H1 (cell line): ENCODE results near the gene TMBIM6. TPM values are rescaled to one million over a fixed set of nuclear protein-coding genes. Genes with fewer than 3 reads are reported as not detected.
"Not testable (repeated sequence)": the region's sequence is repeated elsewhere in the genome, so short reads cannot be mapped to it uniquely, and the experiment has no call there.

Experiments
- CTCF ChIA-PET: fragments of 300-600 bp; sonication (Branson Sonifier 250); formaldehyde crosslinking; loops from one replicate; lab custom pipeline; 2021; ENCODE audit not compliant: partially characterized antibody; lab: Charles Lee
- POLR2A ChIA-PET: fragments of 300-600 bp; sonication (Branson Sonifier 250); formaldehyde crosslinking; loops from one replicate; lab custom pipeline; 2021; ENCODE audit warnings: inconsistent platforms; ENCODE audit not compliant: partially characterized antibody; lab: Charles Lee
- DNase-seq, 2 experiments: peaks; one replicate each; pipeline versions ENCODE4 v3.0.0 to v3.0.0-alpha.2; 2010 to 2022; ENCODE audit warnings: low spot score in 2 of 2, low read depth in 1 of 2, mixed read lengths in 1 of 2
- FAIRE-seq: peaks from 2 replicates; lab custom pipeline; 2011; peaks lifted over from hg19 to GRCh38; lab: Jason Lieb, UNC
- H2AFZ ChIP-seq: 2 replicates; pipeline ENCODE4 v1.8.1; 2012; ENCODE audit warnings: low read length, inconsistent platforms
- H2AK5ac ChIP-seq: 2 replicates; pipeline ENCODE4 v1.6.1; 2013; ENCODE audit warnings: low read depth, low read length
- H2BK120ac ChIP-seq: replicated peaks from 2 replicates; pipeline ENCODE3; 2013; ENCODE audit warnings: low read depth, low read length, inconsistent platforms
- H2BK12ac ChIP-seq: 2 replicates; pipeline ENCODE4 v1.6.1; 2013; ENCODE audit warnings: low read depth, low read length
- H2BK15ac ChIP-seq: 2 replicates; pipeline ENCODE4 v1.6.1; 2013; ENCODE audit warnings: low read length
- H2BK20ac ChIP-seq: 2 replicates; pipeline ENCODE4 v1.6.1; 2013; ENCODE audit warnings: low read length
- H2BK5ac ChIP-seq: 2 replicates; pipeline ENCODE4 v1.6.1; 2013; ENCODE audit warnings: low read depth, low read length
- H3K14ac ChIP-seq: 2 replicates; pipeline ENCODE4 v1.6.1; 2013; ENCODE audit warnings: inconsistent platforms; ENCODE audit not compliant: insufficient read length
- H3K18ac ChIP-seq: 2 replicates; pipeline ENCODE4 v1.6.1; 2013; ENCODE audit warnings: low read length; ENCODE audit errors: extremely low read depth
- H3K23ac ChIP-seq: 2 replicates; pipeline ENCODE4 v1.6.1; 2013; ENCODE audit warnings: inconsistent platforms; ENCODE audit not compliant: insufficient read length
- H3K23me2 ChIP-seq: 2 replicates; pipeline ENCODE4 v1.6.1; 2013; ENCODE audit warnings: low read depth, low read length
- H3K27ac ChIP-seq: 2 replicates; pipeline ENCODE4 v1.6.1; 2011; ENCODE audit warnings: low read depth, low read length, inconsistent platforms
- H3K27me3 ChIP-seq, 4 experiments: replicated peaks in 1 of 4; 1 replicate in 1 of 4; 2 replicates in 3 of 4; pipeline versions ENCODE4 v1.6.1 to v1.8.1; 2011 to 2013; ENCODE audit warnings: low read length in 3 of 4, mild to moderate bottlenecking in 3 of 4, inconsistent platforms in 2 of 4, mixed read lengths in 2 of 4, moderate library complexity in 1 of 4; ENCODE audit not compliant: control insufficient read depth in 3 of 4, insufficient read depth in 3 of 4; ENCODE audit errors: extremely low read depth in 1 of 4
- H3K36me3 ChIP-seq, 4 experiments: 2 replicates each; pipeline versions ENCODE4 v1.6.1 to v1.8.1; 2011 to 2013; ENCODE audit warnings: mild to moderate bottlenecking in 4 of 4, low read length in 3 of 4, moderate library complexity in 2 of 4, control low read depth in 1 of 4, inconsistent platforms in 1 of 4; ENCODE audit not compliant: insufficient read depth in 4 of 4, control insufficient read depth in 2 of 4
- H3K4ac ChIP-seq: replicated peaks from 2 replicates; pipeline ENCODE3; 2013; ENCODE audit warnings: low read length, low read depth, mixed read lengths, inconsistent platforms; ENCODE audit not compliant: insufficient read length
- H3K4me1 ChIP-seq, 4 experiments: replicated peaks in 1 of 4; 1 replicate in 1 of 4; 2 replicates in 3 of 4; pipeline versions ENCODE4 v1.6.1 to v1.8.1; 2011 to 2013; ENCODE audit warnings: low read length in 3 of 4, inconsistent platforms in 2 of 4, mixed read lengths in 1 of 4; ENCODE audit not compliant: insufficient read depth in 4 of 4, control insufficient read depth in 3 of 4
- H3K4me2 ChIP-seq, 2 experiments: 2 replicates each; pipeline versions ENCODE4 v1.6.1 to v1.8.1; 2011 to 2013; ENCODE audit warnings: low read depth in 2 of 2, low read length in 2 of 2, control low read depth in 1 of 2, inconsistent platforms in 1 of 2, mild to moderate bottlenecking in 1 of 2; ENCODE audit not compliant: insufficient read depth in 1 of 2
- H3K4me3 ChIP-seq, 4 experiments: fragments of 200-600, 300-600 bp in 1 of 4; sonication (generic), shearing (Covaris generic), sonication (Bioruptor Twin) in 1 of 4; 2 replicates each; pipeline versions ENCODE4 v1.5.1 to v1.8.1; 2011 to 2016; ENCODE audit warnings: low read length in 4 of 4, low read depth in 3 of 4, control low read depth in 2 of 4, inconsistent platforms in 2 of 4, mild to moderate bottlenecking in 2 of 4, mixed read lengths in 1 of 4, moderate library complexity in 1 of 4; ENCODE audit not compliant: insufficient read depth in 2 of 4; ENCODE audit errors: extremely low read depth in 1 of 4
- H3K56ac ChIP-seq: replicated peaks from 2 replicates; pipeline ENCODE3; 2013; ENCODE audit warnings: low read depth, mild to moderate bottlenecking, mixed read lengths, low read length, inconsistent platforms; ENCODE audit not compliant: insufficient read length
- H3K79me1 ChIP-seq: 2 replicates; pipeline ENCODE4 v1.6.1; 2013; ENCODE audit warnings: low read depth, low read length, control low read depth
- H3K79me2 ChIP-seq, 2 experiments: 2 replicates each; pipeline versions ENCODE4 v1.6.1 to v1.8.1; 2012 to 2013; ENCODE audit warnings: low read length in 2 of 2, mild to moderate bottlenecking in 2 of 2, inconsistent platforms in 1 of 2; ENCODE audit not compliant: insufficient read depth in 2 of 2, control insufficient read depth in 1 of 2
- H3K9ac ChIP-seq, 4 experiments: replicated peaks in 1 of 4; 1 replicate in 1 of 4; 2 replicates in 3 of 4; pipeline versions ENCODE4 v1.6.1 to v1.8.1; 2011 to 2013; ENCODE audit warnings: low read depth in 3 of 4, low read length in 3 of 4, control low read depth in 2 of 4, mild to moderate bottlenecking in 2 of 4, moderate library complexity in 2 of 4, inconsistent platforms in 1 of 4; ENCODE audit errors: extremely low read depth in 1 of 4
- H3K9me3 ChIP-seq, 2 experiments: 2 replicates each; pipeline versions ENCODE4 v1.6.1 to v1.8.1; 2012 to 2013; ENCODE audit warnings: mild to moderate bottlenecking in 2 of 2, moderate library complexity in 2 of 2, control low read depth in 1 of 2, inconsistent platforms in 1 of 2, low read depth in 1 of 2, low read length in 1 of 2, mixed read lengths in 1 of 2; ENCODE audit not compliant: insufficient read depth in 2 of 2
- H4K20me1 ChIP-seq, 2 experiments: replicated peaks in 1 of 2; 2 replicates each; pipeline versions ENCODE3 to v1.8.1; 2011 to 2013; ENCODE audit warnings: inconsistent platforms in 2 of 2, low read length in 2 of 2, mild to moderate bottlenecking in 1 of 2; ENCODE audit not compliant: insufficient read depth in 2 of 2, control insufficient read depth in 1 of 2
- H4K5ac ChIP-seq: 2 replicates; pipeline ENCODE4 v1.6.1; 2013; ENCODE audit warnings: low read length, low read depth, mixed read lengths, inconsistent platforms; ENCODE audit not compliant: insufficient read length
- H4K8ac ChIP-seq: 2 replicates; pipeline ENCODE4 v1.8.0; 2013; ENCODE audit warnings: mild to moderate bottlenecking, moderate library complexity, low read length, inconsistent platforms; ENCODE audit not compliant: insufficient read depth; ENCODE audit errors: extremely low read depth
- H4K91ac ChIP-seq: replicated peaks from 2 replicates; pipeline ENCODE3; 2013; ENCODE audit warnings: low read length, mixed read lengths, inconsistent platforms; ENCODE audit not compliant: insufficient read length
- WGBS, 2 experiments: shearing (Covaris generic) in 1 of 2; methylation state at CpG; one replicate each; pipeline versions ENCODE4 v1.1.6 to v1.1.7; 2013 to 2015; ENCODE audit warnings: low lambda C conversion rate in 2 of 2, mixed read lengths in 2 of 2, inconsistent platforms in 1 of 2, low coverage in 1 of 2, missing lambda C conversion rate in 1 of 2; ENCODE audit not compliant: insufficient replicate concordance in 2 of 2, insufficient coverage in 1 of 2, insufficient read length in 1 of 2; ENCODE audit errors: extremely low coverage in 1 of 2, missing lambda C conversion rate in 1 of 2; 5-methylcytosine and 5-hydroxymethylcytosine counted together
- polyA plus RNA-seq, 7 experiments: library from polyadenylated mRNA; depleted of rRNA in 3 of 7; stranded (reverse) in 5 of 7; unstranded in 2 of 7; fragments of >200 nt in 5 of 7; fragments of 200-250 nt in 2 of 7; gene quantifications; 1 replicate in 5 of 7; 2 replicates in 1 of 7; 4 replicates in 1 of 7; pipeline versions ENCODE4 v1.2.1 to v1.2.3, GENCODE V29; 2011 to 2013; ENCODE audit warnings: missing spikeins in 2 of 7, mixed read lengths in 2 of 7
- total RNA-seq: library from RNA; stranded (reverse); fragmentation: NEBNext Ultra II Directional; extraction: Animal tissue kit (Norgen Biotek cat#: 25700); gene quantifications from 2 replicates; pipeline ENCODE4 v1.2.1, GENCODE V29; 2021

Gene TMBIM6
- total and polyA plus RNA-seq, 2 of the 8 experiments (the other 6 are each of a cell fraction or from before 2014, with no cell fraction given) = 423 to 556 TPM

DNA sequence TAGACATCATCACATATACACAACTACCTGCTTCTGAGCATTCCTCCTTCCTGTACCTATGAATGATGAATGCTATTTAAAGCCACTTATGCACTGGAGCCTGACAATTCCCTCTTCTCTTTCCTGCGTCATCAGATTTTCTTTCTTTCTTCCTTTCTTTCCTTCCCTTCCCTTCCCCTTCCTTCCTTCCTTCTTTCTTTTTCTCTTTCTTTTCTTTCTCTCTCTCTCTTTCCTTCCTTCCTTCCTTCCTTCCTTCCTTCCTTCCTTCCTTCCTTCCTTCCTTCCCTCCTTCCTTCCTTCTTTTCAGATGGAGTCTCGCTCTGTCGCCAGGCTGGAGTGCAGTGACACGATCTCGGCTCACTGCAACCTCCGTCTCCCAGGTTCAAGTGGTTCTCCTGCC, 39.6 kb downstream of the TMBIM6 start:
- H4K20me1 ChIP-seq, H2BK120ac ChIP-seq, H3K79me1 ChIP-seq, H3K18ac ChIP-seq, H4K5ac ChIP-seq, H2BK15ac ChIP-seq, H2AFZ ChIP-seq, H3K4me1 ChIP-seq, H3K9ac ChIP-seq, H3K79me2 ChIP-seq, H3K4me2 ChIP-seq, H2AK5ac ChIP-seq, H3K23ac ChIP-seq, H4K8ac ChIP-seq, FAIRE-seq, H2BK20ac ChIP-seq, H3K14ac ChIP-seq, H2BK12ac ChIP-seq, H2BK5ac ChIP-seq, H4K91ac ChIP-seq, H3K4ac ChIP-seq, DNase-seq, H3K4me3 ChIP-seq, H3K27me3 ChIP-seq, H3K56ac ChIP-seq, H3K9me3 ChIP-seq, H3K23me2 ChIP-seq, H3K36me3 ChIP-seq, H3K27ac ChIP-seq: not testable (repeated sequence)
- ChIA-PET POLR2A (interaction anchor here (1.4 to 1.5 kb wide), 2 partner anchors 47 to 48 kb away, joined by 3 read pairs; partner anchors contain the start of gene NCKAP5L), CTCF (interaction anchor here (0.6 to 2.2 kb wide), 6 partner anchors 12 to 58 kb away, joined by 3 to 14 read pairs (median 4); no protein-coding TSS in a partner anchor)
- 88% methylated on average over 1 of the region's 6 CpGs; no CpG with 5 or more reads in 1 of the 2 experiments for WGBS, 2 experiments
